Measurements from ENCODE around the gene SLC39A7. TPM values are rescaled to one million over a fixed set of nuclear protein-coding genes. Genes with fewer than 3 reads are reported as not detected.

The SLC39A7 gene
- total RNA-seq, 1 experiment from 2014 or later = 130 TPM

- ChIA-PET RAD21 (ENCODE audit: low non-redundant PET in 1 of 2, low total read pairs in 2 of 2, uncharacterized antibody in 2 of 2, unreplicated experiment in 2 of 2) (no interaction called here), POLR2A (no interaction called here), CTCF (no interaction called here)
- H3K79me2 ChIP-seq (ENCODE audit: insufficient read depth, low read length) = peaks cover 15% of the 10 kb centered on the region
- no peak overlapping the region for H3K4me3 ChIP-seq (replicated peaks in 1 of 2; ENCODE audit: low read depth in 1 of 2, low read length in 2 of 2)
- TF ChIP-seq EGR1 (IDR thresholded peaks at IDR 0.05; ENCODE audit: low read depth) (no peak), CBX3 (IDR thresholded peaks at IDR 0.05; ENCODE audit: low read depth) (no peak), ZNF274 (IDR thresholded peaks at IDR 0.05; ENCODE audit: low read depth, low read length) (no peak), EZH2 (IDR thresholded peaks at IDR 0.05) (no peak), SIN3A (IDR thresholded peaks at IDR 0.05; ENCODE audit: low read depth) (no peak), REST (IDR thresholded peaks at IDR 0.05; ENCODE audit: low read depth) (no peak), POLR2AphosphoS5 (IDR thresholded peaks at IDR 0.05; ENCODE audit: low read depth, low read length) (no peak), ZBTB33 (IDR thresholded peaks at IDR 0.05; ENCODE audit: extremely low read depth, insufficient replicate concordance, low read length) (no peak), CEBPB (IDR thresholded peaks at IDR 0.05; ENCODE audit: low read depth) (no peak), YY1 (IDR thresholded peaks at IDR 0.05; ENCODE audit: extremely low read depth, insufficient replicate concordance, low read depth, low read length) (no peak), TCF7L2 (IDR thresholded peaks at IDR 0.05; ENCODE audit: borderline replicate concordance, extremely low read depth, insufficient read depth, insufficient read length) (no peak), RAD21 (IDR thresholded peaks at IDR 0.05; ENCODE audit: low read depth) (no peak), POLR2A (IDR thresholded peaks at IDR 0.05; ENCODE audit: borderline replicate concordance, extremely low read depth, insufficient read depth, insufficient read length) (no peak), FOSL1 (IDR thresholded peaks at IDR 0.05; ENCODE audit: low read depth) (no peak)
- TF ChIP-seq, protein P1, sequence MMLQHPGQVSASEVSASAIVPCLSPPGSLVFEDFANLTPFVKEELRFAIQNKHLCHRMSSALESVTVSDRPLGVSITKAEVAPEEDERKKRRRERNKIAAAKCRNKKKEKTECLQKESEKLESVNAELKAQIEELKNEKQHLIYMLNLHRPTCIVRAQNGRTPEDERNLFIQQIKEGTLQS (IDR thresholded peaks at IDR 0.05) = no peak
- no peak overlapping the region for H3K27ac ChIP-seq (ENCODE audit: low read depth, low read length)
- no peaks in the 10 kb centered on the region for H3K9me3 ChIP-seq (ENCODE audit: control insufficient read depth in 1 of 2, insufficient read depth in 1 of 2, low read depth in 1 of 2, low read length in 2 of 2)
- DNase-seq (ENCODE audit: low read depth, low spot score) (no peak), ATAC-seq (no peak)
- H3K27me3 ChIP-seq (ENCODE audit: insufficient read depth, low read length) = no peaks in the 10 kb centered on the region
- H3K9ac ChIP-seq (ENCODE audit: low read length) = no peak overlapping the region
- no TSS peak for BruUV-seq (replicated peaks)
- peaks cover 2 to 8% of the 10 kb centered on the region in 2 experiments; a peak in 1 of 4 replicates for H3K4me1 ChIP-seq (ENCODE audit: control insufficient read depth in 1 of 2, insufficient read depth in 2 of 2, low read length in 2 of 2)
- H3K4me2 ChIP-seq (ENCODE audit: low read length) = no peak overlapping the region
- H4K20me1 ChIP-seq (ENCODE audit: insufficient read depth) = no peaks in the 10 kb centered on the region
- peaks cover 10 to 15% of the 10 kb centered on the region in 2 experiments; a peak in 3 of 4 replicates for H3K36me3 ChIP-seq (ENCODE audit: control insufficient read depth in 1 of 2, insufficient read depth in 2 of 2, low read length in 2 of 2)
- no peaks in the 10 kb centered on the region for H3K9me2 ChIP-seq (ENCODE audit: insufficient read depth)
- no peak overlapping the region for H2AFZ ChIP-seq (ENCODE audit: low read depth, low read length, poor library complexity, severe bottlenecking)
- intact Hi-C loops (cut with micrococcal nuclease) = no loop called here
Measured at GRCh38 chr6:33212857-33213165, 12.1 kb downstream of the SLC39A7 start.
